ENCODE results near the gene LSMEM2.
A peak's percentile ranks its signal among the peaks of the same experiment; 100 is the strongest.
"Not testable (repeated sequence)": the region's sequence is repeated elsewhere in the genome, so short reads cannot be mapped to it uniquely, and the experiment has no call there.

LSMEM2 gene

DNA sequence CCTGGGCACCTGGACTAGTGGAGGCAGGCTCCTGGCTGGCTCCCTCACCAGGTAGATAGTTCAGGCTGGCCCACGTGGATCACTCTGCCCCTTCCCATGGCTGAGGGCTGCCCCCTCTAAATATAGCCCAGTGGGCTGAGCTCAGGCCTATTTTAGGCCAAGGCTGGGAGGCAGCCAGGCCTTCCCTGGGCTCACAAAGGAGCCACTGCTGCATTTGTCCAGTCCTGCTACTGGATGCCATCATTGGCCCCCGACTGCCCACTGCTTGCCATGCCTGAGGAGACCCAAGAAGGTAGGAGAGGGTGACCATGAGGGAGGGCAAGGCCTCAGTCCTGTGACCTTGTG, at the start of gene LSMEM2:
Gene LSMEM2 (plus strand): TSS at position 208 of the 345 bp plus-strand sequence. CDS start 27 bp downstream, at position 235.
- no peak for DNase-seq (ENCODE audit: low read depth in 2 of 3, low spot score in 1 of 3)

DNA sequence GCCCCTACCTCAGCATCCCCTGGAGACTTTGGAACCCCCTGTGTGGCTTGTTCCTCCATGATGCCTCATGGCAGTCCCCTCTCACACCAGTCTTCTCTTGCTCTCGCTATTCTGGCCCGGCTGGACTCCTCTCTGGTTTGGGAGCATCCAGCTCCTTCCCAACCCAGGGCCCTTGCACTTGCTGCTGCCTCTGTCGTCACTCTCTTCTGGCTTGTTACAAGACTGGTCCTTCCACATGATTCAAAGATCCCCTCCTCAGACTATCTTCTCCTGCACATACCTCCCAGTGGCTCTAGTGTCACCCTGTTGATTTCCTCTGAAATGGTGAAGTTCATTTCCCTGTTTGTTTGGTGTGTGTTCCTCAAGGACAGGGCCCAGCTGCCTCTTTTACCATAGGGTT, 49.4 kb upstream of the LSMEM2 start:
- DNase-seq (ENCODE audit: low read depth in 2 of 3, low spot score in 1 of 3): no peak

GRCh38 chr3:50230104-50230793, 48.6 kb upstream of the LSMEM2 start:
- no peak for DNase-seq (ENCODE audit: low read depth in 2 of 3, low spot score in 1 of 3)

DNA sequence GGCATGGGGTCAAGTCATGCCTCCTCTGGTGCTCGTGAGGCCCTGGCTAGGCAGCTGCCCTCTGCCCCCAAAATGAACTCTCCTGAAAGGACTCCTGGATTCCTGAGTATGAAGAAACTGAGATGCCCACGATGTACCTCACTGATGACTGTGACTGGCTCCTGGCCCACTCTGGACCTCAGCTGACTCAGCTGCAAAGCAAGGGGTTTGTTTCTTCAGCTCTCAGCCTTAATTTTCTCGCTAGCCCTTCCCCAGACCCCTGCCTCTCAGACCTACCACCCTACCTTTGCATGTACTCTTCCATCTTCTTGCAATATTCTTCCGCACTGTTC, 48.1 kb upstream of the LSMEM2 start:
- DNase-seq (ENCODE audit: low read depth in 2 of 3, low spot score in 1 of 3): no peak

- no peak for DNase-seq (ENCODE audit: low read depth in 2 of 3, low spot score in 1 of 3)
These were observed 47.3 kb upstream of the LSMEM2 start for GRCh38 chr3:50231581-50231980.

GRCh38 chr3:50232303-50232702, 46.6 kb upstream of the LSMEM2 start:
- DNase-seq (ENCODE audit: low read depth in 2 of 3, low spot score in 1 of 3): no peak

DNA sequence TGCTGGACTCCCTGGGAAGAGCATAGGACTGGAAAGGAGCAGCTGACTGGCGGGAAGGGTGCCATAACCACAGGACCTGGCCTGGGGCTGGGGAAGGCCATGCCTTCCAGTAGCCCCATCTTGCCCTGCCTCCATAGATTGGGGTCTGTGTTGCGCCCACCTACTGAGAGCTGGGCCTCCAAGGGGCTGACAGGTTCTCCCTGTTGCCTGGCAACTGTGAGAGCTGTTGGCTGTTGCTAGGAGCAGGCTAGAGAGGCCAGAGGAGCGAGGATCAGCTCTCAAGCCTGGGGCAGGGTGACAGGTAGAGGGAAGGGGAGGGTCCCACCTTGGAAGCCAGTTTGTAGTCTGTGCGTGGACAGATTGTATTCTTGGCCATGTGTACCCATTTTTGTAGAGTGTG, 45.7 kb upstream of the LSMEM2 start:
- DNase-seq (ENCODE audit: low read depth in 2 of 3, low spot score in 1 of 3): no peak

DNA sequence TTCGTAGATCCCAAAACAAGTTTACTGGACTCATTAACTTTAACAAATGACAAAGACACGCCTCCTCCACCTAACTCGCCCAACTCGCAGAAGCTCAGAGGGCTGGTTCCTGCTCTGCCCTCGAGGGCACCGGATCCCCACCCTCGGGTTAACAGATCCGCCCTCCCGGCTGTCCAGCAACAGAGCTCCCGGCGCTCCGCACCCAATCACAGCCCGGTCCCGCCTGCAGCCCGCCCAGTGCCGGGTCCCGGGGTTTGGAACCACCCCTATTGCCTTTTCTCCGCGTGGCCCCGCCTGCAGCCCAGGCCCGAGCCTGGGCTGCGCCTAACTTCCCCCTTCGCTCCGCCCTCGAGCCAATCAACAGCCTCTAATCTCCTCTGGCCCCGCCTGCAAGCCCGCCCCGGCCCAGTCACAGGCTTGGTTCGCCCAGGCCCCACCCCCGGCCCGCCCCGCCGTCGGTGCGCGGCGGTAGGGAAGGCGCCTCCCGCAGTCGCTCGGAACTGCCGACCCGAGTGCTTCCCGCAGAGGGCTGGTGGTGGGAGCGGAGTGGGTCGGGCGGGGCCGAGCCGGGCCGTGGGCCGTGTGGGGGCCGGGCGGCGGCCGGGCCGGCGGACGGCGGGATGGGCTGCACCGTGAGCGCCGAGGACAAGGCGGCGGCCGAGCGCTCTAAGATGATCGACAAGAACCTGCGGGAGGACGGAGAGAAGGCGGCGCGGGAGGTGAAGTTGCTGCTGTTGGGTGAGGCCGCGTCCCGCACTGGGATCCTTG, 43.0 kb upstream of the LSMEM2 start, which contains the start of gene GNAI2:
Gene GNAI2 (plus strand): TSS at position 489 of the 768 bp plus-strand sequence. CDS start 132 bp downstream, at position 621.
- DNase-seq (ENCODE audit: low read depth in 2 of 3, low spot score in 1 of 3): peak; percentile 97 to 99 (median 98)

GRCh38 chr3:50236484-50237132, 42.3 kb upstream of the LSMEM2 start:
- DNase-seq (ENCODE audit: low read depth in 2 of 3, low spot score in 1 of 3): no peak

GRCh38 chr3:50237133-50237651, 41.7 kb upstream of the LSMEM2 start:
- DNase-seq (ENCODE audit: low read depth in 2 of 3, low spot score in 1 of 3): no peak

DNA sequence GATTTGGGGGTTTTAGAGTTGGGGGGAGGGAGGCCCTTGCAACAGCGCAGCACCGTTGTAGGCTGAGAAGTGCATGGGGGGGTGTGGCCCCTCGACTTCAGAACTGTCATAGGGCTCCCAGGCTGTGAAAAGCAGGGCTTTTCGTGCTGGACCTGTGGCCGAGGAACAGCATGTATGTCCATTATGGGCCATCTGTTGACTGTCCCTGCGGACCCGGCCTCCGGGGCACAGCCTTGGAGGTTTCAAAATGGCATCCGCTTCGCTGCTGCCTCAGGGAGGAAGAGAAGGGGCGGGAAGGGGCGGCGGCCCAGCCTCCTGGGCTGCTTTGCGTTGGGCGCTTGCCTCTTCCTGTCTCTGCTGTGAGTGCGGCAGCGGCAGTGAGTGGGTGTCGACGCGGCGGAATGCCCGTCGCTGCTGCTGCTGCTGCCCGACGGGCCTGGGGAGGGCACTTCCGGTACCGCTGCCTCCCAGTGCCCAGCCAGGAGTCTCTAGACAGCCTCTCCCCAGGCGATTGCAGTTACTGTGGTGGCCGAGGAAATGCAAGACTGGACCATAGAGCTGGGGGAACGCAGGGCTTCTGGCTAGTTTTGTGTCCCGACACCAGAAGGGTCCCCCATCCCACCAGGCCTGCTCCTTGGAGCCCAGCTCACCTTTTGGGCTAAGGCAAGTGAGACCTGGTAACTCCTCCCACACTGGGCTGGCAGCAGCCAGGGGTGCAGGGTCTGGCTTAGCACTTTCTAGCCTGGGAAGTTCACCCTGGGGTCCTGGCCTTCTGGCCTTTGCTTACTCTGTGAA, 40.9 kb upstream of the LSMEM2 start:
- peak; percentile 78 to 86 (median 81) for DNase-seq (ENCODE audit: low read depth in 2 of 3, low spot score in 1 of 3)

DNA sequence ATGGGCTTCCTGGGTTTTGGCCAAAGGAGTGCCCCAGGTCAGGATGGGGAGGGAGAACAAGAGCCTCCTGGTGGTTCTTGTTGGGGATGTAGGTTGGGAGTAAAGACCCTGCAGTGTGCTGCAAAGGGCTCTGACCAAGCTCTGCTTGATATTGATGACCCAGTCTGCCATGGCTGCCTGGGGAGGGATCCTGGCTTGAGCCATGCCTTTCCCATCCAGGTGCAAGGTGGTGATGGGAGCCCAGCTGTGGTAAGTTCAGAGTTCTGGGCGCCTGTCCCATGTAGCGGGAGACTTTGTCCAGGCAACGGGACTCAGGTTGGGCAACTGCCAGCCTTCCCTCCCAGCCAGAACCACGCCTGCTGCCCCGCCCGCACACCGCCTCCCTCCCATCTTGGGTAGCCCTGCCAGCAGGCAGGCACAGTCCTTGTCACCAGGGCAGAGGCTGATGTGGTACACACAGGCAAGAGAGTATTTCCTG, 40.3 kb upstream of the LSMEM2 start:
- no peak for DNase-seq (ENCODE audit: low read depth in 2 of 3, low spot score in 1 of 3)

DNA sequence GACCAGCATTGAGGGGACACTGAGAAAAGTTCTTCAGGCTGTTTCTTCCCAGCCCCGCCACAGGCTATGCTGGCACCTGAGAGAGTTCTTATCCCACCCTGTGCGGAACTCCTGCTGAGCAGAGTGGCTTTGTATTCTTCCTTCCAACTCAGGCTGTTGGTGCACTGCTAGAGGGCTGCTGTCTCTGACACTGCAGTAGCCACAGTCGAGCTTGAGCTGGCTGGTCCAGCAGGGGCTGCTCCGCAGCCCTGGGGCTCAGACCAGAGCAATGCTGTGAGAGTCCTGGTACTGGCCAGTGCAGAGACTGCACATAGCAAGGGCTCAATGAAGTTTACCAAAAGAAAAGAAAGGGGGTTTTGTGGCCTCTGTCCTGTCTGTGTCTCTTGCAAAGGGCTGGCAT, 39.2 kb upstream of the LSMEM2 start:
- DNase-seq (ENCODE audit: low read depth in 2 of 3, low spot score in 1 of 3): no peak

DNA sequence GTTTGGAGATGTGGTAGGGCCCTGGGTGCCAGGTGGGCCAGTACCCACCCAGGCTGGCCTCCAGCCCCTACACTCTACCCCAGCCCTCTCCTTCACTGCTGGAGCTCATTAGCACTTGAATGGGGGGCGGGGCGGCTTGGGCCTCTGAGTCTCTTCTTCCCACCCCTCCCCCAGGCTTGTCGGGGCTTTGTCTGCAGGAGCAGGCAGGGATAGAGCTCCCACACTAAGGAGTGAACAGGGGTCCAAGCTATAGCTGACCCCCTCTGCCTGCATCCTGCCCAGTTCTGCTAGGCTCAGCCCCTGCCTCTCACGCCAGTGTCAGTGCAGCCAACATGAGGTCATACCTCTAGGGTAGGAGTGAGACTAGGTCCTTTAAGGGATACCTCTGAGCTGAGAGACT, 37.7 kb upstream of the LSMEM2 start:
- DNase-seq (ENCODE audit: low read depth in 2 of 3, low spot score in 1 of 3): no peak

DNA sequence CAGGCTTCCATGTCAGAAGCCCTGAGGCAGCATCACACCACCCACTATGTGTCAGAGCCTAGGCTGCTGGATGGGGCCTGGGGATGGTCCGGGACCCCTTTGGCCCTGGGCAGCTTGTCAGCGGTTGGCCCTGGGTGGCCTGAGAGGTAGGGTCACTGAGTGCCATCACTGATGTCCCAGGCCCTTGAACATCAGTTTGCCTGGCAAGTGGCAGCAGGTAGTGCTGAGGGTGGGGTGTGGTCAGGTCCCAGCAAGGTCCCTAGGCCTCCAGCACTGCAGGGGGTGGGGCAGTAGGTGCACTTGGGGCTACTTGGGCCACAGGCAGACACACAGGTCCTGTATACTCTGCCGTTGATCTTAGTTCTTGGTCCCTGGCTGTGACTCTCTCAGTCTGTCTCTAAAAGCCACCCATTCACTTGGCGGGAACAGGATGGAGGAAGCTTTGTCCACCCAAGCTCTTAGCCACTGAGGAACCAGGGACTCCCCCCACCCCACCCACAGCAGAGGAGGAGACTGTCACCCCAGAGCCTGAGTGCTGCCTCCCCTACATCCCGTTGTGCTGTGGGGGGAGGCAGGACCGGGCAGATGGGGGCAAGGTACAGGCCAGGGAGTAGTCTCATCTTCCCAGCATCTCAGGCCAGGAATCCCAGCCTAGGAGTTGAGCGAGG, 37.0 kb upstream of the LSMEM2 start:
- DNase-seq (ENCODE audit: low read depth in 2 of 3, low spot score in 1 of 3): no peak

DNA sequence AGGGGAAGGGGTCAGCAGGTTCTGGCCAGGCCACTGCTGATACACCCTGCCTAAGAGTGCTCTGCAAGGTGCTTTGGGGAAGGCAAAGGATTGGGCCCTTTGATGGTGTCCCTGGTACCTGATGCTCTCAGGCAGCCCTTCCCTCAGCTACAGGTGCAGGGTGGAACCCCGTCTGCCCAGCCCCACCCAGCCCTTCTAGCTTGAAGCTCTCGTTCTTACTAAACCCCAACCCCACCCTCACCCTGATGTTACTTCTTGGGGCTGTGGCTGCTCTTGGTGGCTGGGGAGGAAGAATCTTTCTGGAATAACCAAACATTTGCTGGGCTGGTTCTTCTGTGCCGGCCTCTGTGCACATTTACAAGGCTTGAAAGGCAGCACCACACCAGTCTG, 36.5 kb upstream of the LSMEM2 start:
- DNase-seq (ENCODE audit: low read depth in 2 of 3, low spot score in 1 of 3): no peak

DNA sequence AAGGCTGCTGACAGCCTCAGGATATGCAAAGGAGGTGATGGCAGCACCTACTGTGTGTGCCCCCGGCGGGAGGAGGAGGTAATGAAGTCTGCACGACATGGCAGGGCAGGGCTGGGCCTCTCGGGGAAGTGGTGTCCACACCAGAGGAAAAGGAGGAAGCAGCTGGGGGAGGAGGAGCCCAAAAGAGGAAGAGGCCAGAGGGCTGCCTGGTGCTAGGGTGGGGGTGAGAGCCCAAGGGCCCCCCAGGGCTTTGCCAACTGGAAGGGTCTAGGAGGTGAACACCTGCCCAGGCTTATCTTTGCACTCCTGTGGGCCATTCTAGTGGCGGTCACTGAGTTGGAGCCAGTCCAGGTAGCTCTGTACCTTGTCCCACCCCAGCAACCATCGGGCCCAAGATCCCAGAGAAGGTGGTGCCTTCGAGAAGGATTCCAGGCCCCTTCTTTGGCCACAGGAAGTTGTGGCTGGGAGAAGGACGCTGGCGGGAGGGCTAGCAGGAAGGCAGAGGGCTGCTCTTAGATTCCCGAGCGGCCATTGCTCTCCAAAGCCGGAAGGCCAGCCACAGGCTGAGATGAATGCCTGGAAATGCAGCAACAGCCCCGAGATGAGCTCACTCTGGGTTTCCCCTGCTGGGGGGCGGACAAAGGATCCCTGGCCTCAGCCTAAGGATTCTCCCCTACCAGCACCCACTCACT, 35.9 kb upstream of the LSMEM2 start:
- peak in 1 of 3 donors; percentile 40 for DNase-seq (ENCODE audit: low read depth in 2 of 3, low spot score in 1 of 3)

GRCh38 chr3:50243543-50243895, 35.4 kb upstream of the LSMEM2 start:
- no peak for DNase-seq (ENCODE audit: low read depth in 2 of 3, low spot score in 1 of 3)

DNA sequence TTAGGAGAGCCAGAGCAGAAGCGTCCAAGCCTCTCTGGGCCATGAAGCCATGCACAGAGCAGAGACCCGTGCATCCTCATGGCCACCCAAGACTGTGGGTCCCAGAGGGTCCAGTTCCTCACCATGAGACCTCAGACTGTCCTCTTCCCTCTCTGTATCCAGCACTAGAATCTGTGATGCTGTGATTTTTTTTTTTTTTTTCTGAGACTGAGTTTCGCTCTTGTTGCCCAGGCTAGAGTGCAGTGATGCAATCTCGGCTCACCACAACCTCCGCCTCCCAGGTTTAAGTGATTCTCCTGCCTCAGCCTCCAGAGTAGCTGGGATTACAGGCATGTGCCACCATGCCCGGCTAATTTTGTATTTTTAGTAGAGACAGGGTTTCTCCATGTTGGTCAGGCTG, 34.1 kb upstream of the LSMEM2 start:
- not testable (repeated sequence) for DNase-seq (ENCODE audit: low read depth in 2 of 3, low spot score in 1 of 3)

- DNase-seq (ENCODE audit: low read depth in 2 of 3, low spot score in 1 of 3): no peak
These were observed 33.6 kb upstream of the LSMEM2 start for GRCh38 chr3:50245251-50245745.
